Lower leg skin (tissue), 3 donors: ENCODE measurements around the gene ABCA13.

Experiments used
- POLR2A ChIP-seq, 2 donors: fragments of 450-650 bp; IDR thresholded peaks; one replicate each; pipeline ENCODE4 v1.6.1; 2016 to 2017; ENCODE audit warnings: antibody characterized with exemption in 2 of 2, mild to moderate bottlenecking in 1 of 2, moderate library complexity in 1 of 2
- TF ChIP-seq, protein P1 (sequence below), 3 donors: fragments of 450-650 bp; IDR thresholded peaks; one replicate each; pipeline ENCODE4 v1.5.1; 2016; ENCODE audit warnings: antibody characterized with exemption in 3 of 3, mild to moderate bottlenecking in 3 of 3, moderate library complexity in 2 of 3

DNA sequence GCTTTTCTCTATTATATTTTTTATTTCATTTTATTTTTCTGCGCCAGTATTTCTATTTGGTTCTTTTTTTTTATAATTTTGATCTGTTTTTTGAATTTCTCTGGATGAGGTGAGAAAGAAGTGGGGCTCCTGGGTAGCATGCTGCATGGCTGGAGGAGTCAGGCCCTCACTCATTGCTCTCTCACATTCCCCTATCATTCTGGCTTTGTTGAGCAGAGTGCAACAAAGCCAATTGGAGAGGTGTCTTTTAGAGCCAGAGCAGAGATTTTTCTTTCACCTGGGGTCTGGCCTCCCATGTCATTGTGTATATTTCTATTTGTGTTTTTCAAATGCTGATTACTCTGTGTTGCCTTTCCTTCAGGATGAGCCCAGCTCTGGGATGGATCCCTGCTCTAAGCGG, 423.1 kb downstream of the ABCA13 start:
- TF ChIP-seq, protein P1, sequence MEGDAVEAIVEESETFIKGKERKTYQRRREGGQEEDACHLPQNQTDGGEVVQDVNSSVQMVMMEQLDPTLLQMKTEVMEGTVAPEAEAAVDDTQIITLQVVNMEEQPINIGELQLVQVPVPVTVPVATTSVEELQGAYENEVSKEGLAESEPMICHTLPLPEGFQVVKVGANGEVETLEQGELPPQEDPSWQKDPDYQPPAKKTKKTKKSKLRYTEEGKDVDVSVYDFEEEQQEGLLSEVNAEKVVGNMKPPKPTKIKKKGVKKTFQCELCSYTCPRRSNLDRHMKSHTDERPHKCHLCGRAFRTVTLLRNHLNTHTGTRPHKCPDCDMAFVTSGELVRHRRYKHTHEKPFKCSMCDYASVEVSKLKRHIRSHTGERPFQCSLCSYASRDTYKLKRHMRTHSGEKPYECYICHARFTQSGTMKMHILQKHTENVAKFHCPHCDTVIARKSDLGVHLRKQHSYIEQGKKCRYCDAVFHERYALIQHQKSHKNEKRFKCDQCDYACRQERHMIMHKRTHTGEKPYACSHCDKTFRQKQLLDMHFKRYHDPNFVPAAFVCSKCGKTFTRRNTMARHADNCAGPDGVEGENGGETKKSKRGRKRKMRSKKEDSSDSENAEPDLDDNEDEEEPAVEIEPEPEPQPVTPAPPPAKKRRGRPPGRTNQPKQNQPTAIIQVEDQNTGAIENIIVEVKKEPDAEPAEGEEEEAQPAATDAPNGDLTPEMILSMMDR (IDR thresholded peaks at IDR 0.05) = no peak
- no peak for TF ChIP-seq POLR2A (IDR thresholded peaks at IDR 0.05)
